Endodermal cell (in vitro differentiated cells): ENCODE data around the gene BRF1. TPM values are rescaled to one million over a fixed set of nuclear protein-coding genes. Genes with fewer than 3 reads are reported as not detected.

Experiments used
- DNase-seq: peaks from one replicate; pipeline ENCODE4 v3.0.0-alpha.2; 2017
- H3K27ac ChIP-seq: 2 replicates; pipeline ENCODE4 v1.5.1; 2013; ENCODE audit warnings: mild to moderate bottlenecking, low read depth, low read length, moderate library complexity
- H3K27me3 ChIP-seq: 2 replicates; pipeline ENCODE4 v1.6.1; 2013; ENCODE audit warnings: mild to moderate bottlenecking, low read length, moderate library complexity; ENCODE audit not compliant: insufficient read depth, control insufficient read depth, poor library complexity, severe bottlenecking
- H3K36me3 ChIP-seq: 2 replicates; pipeline ENCODE4 v1.7.0; 2013; ENCODE audit warnings: mild to moderate bottlenecking, low read length, moderate library complexity; ENCODE audit not compliant: control insufficient read depth, insufficient read depth
- H3K4me1 ChIP-seq: one replicate; pipeline ENCODE4 v1.7.0; 2013; ENCODE audit warnings: low read length; ENCODE audit not compliant: control insufficient read depth, insufficient read depth
- H3K4me3 ChIP-seq: 2 replicates; pipeline ENCODE4 v1.5.1; 2013; ENCODE audit warnings: mild to moderate bottlenecking, low read length, moderate library complexity
- H3K9ac ChIP-seq: 2 replicates; pipeline ENCODE4 v1.6.1; 2013; ENCODE audit warnings: mild to moderate bottlenecking, low read length, moderate library complexity; ENCODE audit not compliant: poor library complexity, severe bottlenecking; ENCODE audit errors: extremely low read depth
- H3K9me3 ChIP-seq: 2 replicates; pipeline ENCODE4 v1.6.1; 2013; ENCODE audit warnings: mild to moderate bottlenecking, low read length, moderate library complexity; ENCODE audit not compliant: control insufficient read depth
- H3K27ac Mint-ChIP-seq: 2 replicates; pipeline ENCODE4 v1.8.0; 2020; ENCODE audit warnings: mixed read lengths
- H3K27me3 Mint-ChIP-seq: 2 replicates; pipeline ENCODE4 v1.8.0; 2021; ENCODE audit warnings: mild to moderate bottlenecking, mixed read lengths; ENCODE audit not compliant: insufficient read depth
- H3K36me3 Mint-ChIP-seq: 2 replicates; pipeline ENCODE4 v1.8.0; 2020; ENCODE audit warnings: low read depth, mixed read lengths
- H3K4me1 Mint-ChIP-seq: 2 replicates; pipeline ENCODE4 v1.8.0; 2020; ENCODE audit warnings: mixed read lengths
- H3K4me3 Mint-ChIP-seq: 2 replicates; pipeline ENCODE4 v1.8.0; 2020; ENCODE audit warnings: mild to moderate bottlenecking, moderate library complexity, mixed read lengths
- H3K9me3 Mint-ChIP-seq: 2 replicates; pipeline ENCODE4 v1.8.0; 2020; ENCODE audit warnings: mild to moderate bottlenecking, mixed read lengths
- WGBS, 2 experiments: methylation state at CpG; one replicate each; pipeline versions ENCODE4 v1.1.5 to v1.1.7; 2013; ENCODE audit warnings: missing lambda C conversion rate in 2 of 2, mixed read lengths in 1 of 2; ENCODE audit not compliant: insufficient coverage in 1 of 2, insufficient read length in 1 of 2; 5-methylcytosine and 5-hydroxymethylcytosine counted together
- total RNA-seq, 2 donors: library from RNA; stranded (reverse); fragmentation: NEBNext Ultra II Directional in 1 of 2; extraction: Animal tissue kit (Norgen Biotek cat#: 25700) in 1 of 2; gene quantifications; 2 replicates in 1 of 2; 3 replicates in 1 of 2; pipeline ENCODE4 v1.2.1, GENCODE V29; 2021
- TF ChIP-seq, protein P1 (sequence below): fragments of 200-600 bp; sonication (generic); conservative IDR thresholded peaks from 2 replicates; pipeline ENCODE4 v1.5.0; 2021; ENCODE audit warnings: antibody characterized with exemption, mild to moderate bottlenecking

Gene BRF1
- total RNA-seq, 2 donors from 2014 or later: 37.0 to 44.5 TPM

DNA sequence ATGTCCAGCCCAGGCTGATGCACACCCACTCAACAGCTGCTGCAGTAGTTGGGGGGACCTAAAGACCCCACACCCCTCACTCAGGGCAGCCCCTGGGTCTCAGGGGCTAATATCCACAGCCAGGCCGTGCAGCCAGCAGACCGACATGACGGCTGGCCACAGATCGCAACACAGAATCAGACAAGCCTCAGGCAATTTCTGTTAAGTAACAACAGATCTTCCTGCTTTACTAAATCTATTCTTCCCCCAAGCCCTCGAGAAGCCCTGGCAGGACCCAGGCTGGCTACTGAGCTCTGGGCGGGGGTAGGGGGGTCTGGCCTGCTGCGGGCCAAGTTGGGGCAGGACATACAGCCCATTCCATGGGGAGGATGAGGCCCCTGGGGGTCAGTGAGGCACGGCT lies 91.7 kb downstream of the BRF1 start:
- Histone ChIP-seq H3K9ac (no peak overlapping the region), H3K36me3 (no peaks in the 10 kb centered on the region), H3K27me3 (no peaks in the 10 kb centered on the region), H3K27ac (peak overlapping the region; percentile 44), H3K4me3 (no peak overlapping the region), H3K9me3 (no peaks in the 10 kb centered on the region), H3K4me1 (no peaks in the 10 kb centered on the region)
- TF ChIP-seq, protein P1, sequence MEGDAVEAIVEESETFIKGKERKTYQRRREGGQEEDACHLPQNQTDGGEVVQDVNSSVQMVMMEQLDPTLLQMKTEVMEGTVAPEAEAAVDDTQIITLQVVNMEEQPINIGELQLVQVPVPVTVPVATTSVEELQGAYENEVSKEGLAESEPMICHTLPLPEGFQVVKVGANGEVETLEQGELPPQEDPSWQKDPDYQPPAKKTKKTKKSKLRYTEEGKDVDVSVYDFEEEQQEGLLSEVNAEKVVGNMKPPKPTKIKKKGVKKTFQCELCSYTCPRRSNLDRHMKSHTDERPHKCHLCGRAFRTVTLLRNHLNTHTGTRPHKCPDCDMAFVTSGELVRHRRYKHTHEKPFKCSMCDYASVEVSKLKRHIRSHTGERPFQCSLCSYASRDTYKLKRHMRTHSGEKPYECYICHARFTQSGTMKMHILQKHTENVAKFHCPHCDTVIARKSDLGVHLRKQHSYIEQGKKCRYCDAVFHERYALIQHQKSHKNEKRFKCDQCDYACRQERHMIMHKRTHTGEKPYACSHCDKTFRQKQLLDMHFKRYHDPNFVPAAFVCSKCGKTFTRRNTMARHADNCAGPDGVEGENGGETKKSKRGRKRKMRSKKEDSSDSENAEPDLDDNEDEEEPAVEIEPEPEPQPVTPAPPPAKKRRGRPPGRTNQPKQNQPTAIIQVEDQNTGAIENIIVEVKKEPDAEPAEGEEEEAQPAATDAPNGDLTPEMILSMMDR: no peak
- H3K4me1 Mint-ChIP-seq: no peaks in the 10 kb centered on the region
- DNase-seq: no peak
- no peaks in the 10 kb centered on the region for H3K9me3 Mint-ChIP-seq
- no peaks in the 10 kb centered on the region for H3K36me3 Mint-ChIP-seq
- H3K4me3 Mint-ChIP-seq: no peak overlapping the region
- 89 to 94% methylated on average over 5 to 8 of the region's 8 CpGs for whole genome bisulfite sequencing, 2 experiments
- no peak overlapping the region for H3K27ac Mint-ChIP-seq
- H3K27me3 Mint-ChIP-seq: no peaks in the 10 kb centered on the region

DNA sequence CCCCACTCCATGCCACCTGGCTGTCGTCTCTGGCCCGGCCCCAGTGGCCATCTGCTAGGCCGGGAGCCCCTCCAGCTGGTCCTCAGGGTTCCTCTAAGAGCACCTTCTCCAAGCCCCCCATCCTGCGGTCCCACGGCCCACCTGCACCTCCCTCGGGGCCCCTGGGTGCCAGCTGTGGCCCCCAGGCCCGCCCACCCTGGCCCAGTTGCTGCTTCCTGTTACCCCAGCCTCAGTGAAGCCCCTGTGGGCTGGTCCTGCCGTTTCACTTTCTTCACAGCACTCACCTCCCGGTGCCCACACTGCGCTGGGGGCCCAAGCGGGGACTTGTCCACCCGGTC lies 92.1 kb downstream of the BRF1 start:
- no peak overlapping the region for H3K4me3 ChIP-seq
- H3K9ac ChIP-seq: no peak overlapping the region
- TF ChIP-seq, protein P1: no peak
- Mint-ChIP-seq H3K4me3 (no peak overlapping the region), H3K4me1 (no peaks in the 10 kb centered on the region), H3K27ac (no peak overlapping the region), H3K27me3 (no peaks in the 10 kb centered on the region), H3K9me3 (no peaks in the 10 kb centered on the region), H3K36me3 (no peaks in the 10 kb centered on the region)
- no peak overlapping the region for H3K27ac ChIP-seq
- no peaks in the 10 kb centered on the region for H3K27me3 ChIP-seq
- no peaks in the 10 kb centered on the region for H3K36me3 ChIP-seq
- WGBS, 2 experiments: 88 to 92% methylated on average over 5 to 12 of the region's 12 CpGs
- no peak for DNase-seq
- H3K4me1 ChIP-seq: no peaks in the 10 kb centered on the region
- H3K9me3 ChIP-seq: no peaks in the 10 kb centered on the region

DNA sequence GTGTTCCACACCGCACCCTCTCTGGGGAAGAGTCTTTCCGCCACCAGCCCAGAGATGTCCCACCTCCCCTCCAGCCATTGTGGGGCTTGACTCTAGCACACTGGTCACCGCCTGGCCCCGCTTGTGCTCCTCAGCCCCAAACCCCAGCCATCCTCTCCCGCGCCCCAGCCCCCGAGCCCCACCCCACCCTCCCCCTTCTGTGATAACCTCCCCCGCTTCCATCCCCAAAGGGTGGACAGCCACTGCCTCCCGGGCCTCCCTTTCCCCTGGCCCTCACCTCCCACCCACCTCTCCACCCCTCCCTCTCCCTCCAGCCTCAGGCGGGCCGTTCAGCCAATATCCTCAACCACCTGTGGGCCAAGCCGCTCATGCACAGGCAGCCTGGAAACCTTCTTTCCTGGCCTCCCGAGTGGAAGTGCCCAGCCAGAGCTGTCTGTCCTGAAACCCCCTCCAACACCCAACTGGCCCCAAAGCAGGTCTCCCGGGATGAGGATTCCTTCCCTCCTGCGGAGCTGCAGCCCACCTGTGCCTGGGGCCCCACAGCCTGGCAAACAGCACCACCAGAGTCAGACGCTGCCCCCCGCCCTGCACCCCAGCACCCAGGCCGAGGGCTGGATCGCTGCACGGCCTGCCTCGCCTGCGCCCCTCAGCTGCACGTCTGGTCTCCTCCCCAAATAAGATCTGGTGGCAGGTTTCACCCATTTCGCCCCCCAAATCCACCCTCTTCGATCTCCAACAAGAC lies 92.6 kb downstream of the BRF1 start:
- H3K36me3 ChIP-seq: no peaks in the 10 kb centered on the region
- H3K4me1 Mint-ChIP-seq: no peaks in the 10 kb centered on the region
- H3K4me3 Mint-ChIP-seq: no peak overlapping the region
- TF ChIP-seq, protein P1: no peak
- 89 to 90% methylated on average over 12 to 22 of the region's 25 CpGs for WGBS, 2 experiments
- no peak overlapping the region for H3K27ac ChIP-seq
- H3K27me3 ChIP-seq: no peaks in the 10 kb centered on the region
- no peak for DNase-seq
- H3K4me1 ChIP-seq: no peaks in the 10 kb centered on the region
- H3K27ac Mint-ChIP-seq: no peak overlapping the region
- H3K9me3 ChIP-seq: no peaks in the 10 kb centered on the region
- no peaks in the 10 kb centered on the region for H3K27me3 Mint-ChIP-seq
- no peaks in the 10 kb centered on the region for H3K9me3 Mint-ChIP-seq
- no peak overlapping the region for H3K4me3 ChIP-seq
- H3K9ac ChIP-seq: no peak overlapping the region
- no peaks in the 10 kb centered on the region for H3K36me3 Mint-ChIP-seq
